ENCODE results near the gene PTPRG. TPM values are rescaled to one million over a fixed set of nuclear protein-coding genes. Genes with fewer than 3 reads are reported as not detected.

PTPRG gene
- total and polyA plus RNA-seq, 2 donors (not counting 1 experiment from before 2014, with no cell fraction given) = 67.0 to 97.9 TPM

DNA sequence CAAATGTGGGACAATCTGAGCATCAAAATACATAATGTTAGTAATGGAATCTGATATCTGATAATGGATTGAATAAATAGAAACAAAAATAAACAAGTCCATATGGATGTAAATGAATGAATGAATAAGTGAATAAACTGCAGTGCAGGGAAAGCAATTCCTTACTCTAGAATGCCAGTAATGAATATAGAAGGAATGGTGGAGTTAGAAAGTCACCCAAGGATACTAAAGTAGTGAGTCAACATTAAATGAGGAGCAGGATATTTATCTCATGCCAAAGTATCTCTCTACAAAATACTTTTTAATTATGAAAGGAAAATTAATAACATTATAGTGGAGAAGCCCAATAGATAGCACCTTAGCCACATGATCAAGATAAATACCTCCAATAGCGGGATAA is 511.7 kb downstream of the PTPRG start:
- H3K4me2 ChIP-seq (ENCODE audit: extremely low read depth, insufficient read depth, low read length) = no peak overlapping the region
- H2AFZ ChIP-seq (ENCODE audit: low read length) = no peak overlapping the region
- no peak overlapping the region for H3K4me3 ChIP-seq (replicated peaks in 1 of 4; ENCODE audit: control extremely low read depth in 1 of 4, insufficient read depth in 1 of 4, low read depth in 3 of 4, low read length in 4 of 4)
- H3K9me3 ChIP-seq (ENCODE audit: control insufficient read depth, insufficient read depth, low read depth, low read length) = no peaks in the 10 kb centered on the region
- DNase-seq (ENCODE audit: low read depth in 2 of 2) = no peak
- H3K9ac ChIP-seq (ENCODE audit: insufficient read depth, low read length) = no peak overlapping the region
- no peaks in the 10 kb centered on the region for H4K20me1 ChIP-seq (ENCODE audit: control insufficient read depth, extremely low read depth, insufficient read depth, low read length)
- H3K27me3 ChIP-seq (ENCODE audit: control insufficient read depth, insufficient read depth, low read length) = no peaks in the 10 kb centered on the region
- H3K79me2 ChIP-seq (ENCODE audit: control insufficient read depth, insufficient read depth, low read length) = no peaks in the 10 kb centered on the region
- no peak for TF ChIP-seq EZH2 (IDR thresholded peaks at IDR 0.05; ENCODE audit: low read length, missing control alignments)
- TF ChIP-seq, protein P1, sequence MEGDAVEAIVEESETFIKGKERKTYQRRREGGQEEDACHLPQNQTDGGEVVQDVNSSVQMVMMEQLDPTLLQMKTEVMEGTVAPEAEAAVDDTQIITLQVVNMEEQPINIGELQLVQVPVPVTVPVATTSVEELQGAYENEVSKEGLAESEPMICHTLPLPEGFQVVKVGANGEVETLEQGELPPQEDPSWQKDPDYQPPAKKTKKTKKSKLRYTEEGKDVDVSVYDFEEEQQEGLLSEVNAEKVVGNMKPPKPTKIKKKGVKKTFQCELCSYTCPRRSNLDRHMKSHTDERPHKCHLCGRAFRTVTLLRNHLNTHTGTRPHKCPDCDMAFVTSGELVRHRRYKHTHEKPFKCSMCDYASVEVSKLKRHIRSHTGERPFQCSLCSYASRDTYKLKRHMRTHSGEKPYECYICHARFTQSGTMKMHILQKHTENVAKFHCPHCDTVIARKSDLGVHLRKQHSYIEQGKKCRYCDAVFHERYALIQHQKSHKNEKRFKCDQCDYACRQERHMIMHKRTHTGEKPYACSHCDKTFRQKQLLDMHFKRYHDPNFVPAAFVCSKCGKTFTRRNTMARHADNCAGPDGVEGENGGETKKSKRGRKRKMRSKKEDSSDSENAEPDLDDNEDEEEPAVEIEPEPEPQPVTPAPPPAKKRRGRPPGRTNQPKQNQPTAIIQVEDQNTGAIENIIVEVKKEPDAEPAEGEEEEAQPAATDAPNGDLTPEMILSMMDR (conservative IDR thresholded peaks at IDR 0.05 in 1 of 2, IDR thresholded peaks at IDR 0.05 in 1 of 2; ENCODE audit: low read depth in 1 of 2, low read length in 2 of 2) = no peak
- no peak overlapping the region for H3K27ac ChIP-seq (ENCODE audit: insufficient read depth, low read length)
- H3K36me3 ChIP-seq (ENCODE audit: control insufficient read depth, insufficient read depth, low read length) = no peaks in the 10 kb centered on the region
- no peaks in the 10 kb centered on the region for H3K4me1 ChIP-seq (ENCODE audit: control insufficient read depth, extremely low read depth, insufficient read depth, low read length)

DNA sequence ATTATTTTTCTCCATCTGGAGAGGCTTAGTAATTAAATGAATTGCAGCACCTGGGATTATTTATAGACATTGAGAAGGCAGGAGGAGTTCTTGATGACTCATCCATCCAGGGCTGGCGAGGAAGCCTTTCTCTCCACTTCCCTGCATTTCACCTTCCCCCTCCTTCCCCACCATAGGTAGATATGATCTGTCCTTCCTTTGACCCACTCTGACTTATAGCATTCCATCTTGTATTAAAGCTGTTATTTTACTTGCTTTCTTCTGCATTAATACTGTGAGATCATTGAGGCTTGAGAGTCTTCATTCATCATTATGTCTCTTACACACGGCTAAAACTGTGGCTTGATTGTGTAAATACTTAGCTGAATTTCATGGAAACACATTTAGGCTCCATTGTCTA is 523.2 kb downstream of the PTPRG start:
- Histone ChIP-seq H3K27ac (ENCODE audit: insufficient read depth, low read length) (no peak overlapping the region), H4K20me1 (ENCODE audit: control insufficient read depth, extremely low read depth, insufficient read depth, low read length) (no peaks in the 10 kb centered on the region), H3K4me2 (ENCODE audit: extremely low read depth, insufficient read depth, low read length) (no peak overlapping the region), H3K36me3 (ENCODE audit: control insufficient read depth, insufficient read depth, low read length) (no peaks in the 10 kb centered on the region), H3K4me3 (replicated peaks in 1 of 4; ENCODE audit: control extremely low read depth in 1 of 4, insufficient read depth in 1 of 4, low read depth in 3 of 4, low read length in 4 of 4) (no peak overlapping the region), H3K79me2 (ENCODE audit: control insufficient read depth, insufficient read depth, low read length) (no peaks in the 10 kb centered on the region), H3K9ac (ENCODE audit: insufficient read depth, low read length) (no peak overlapping the region), H3K4me1 (ENCODE audit: control insufficient read depth, extremely low read depth, insufficient read depth, low read length) (no peaks in the 10 kb centered on the region), H2AFZ (ENCODE audit: low read length) (no peak overlapping the region), H3K9me3 (ENCODE audit: control insufficient read depth, insufficient read depth, low read depth, low read length) (no peaks in the 10 kb centered on the region), H3K27me3 (ENCODE audit: control insufficient read depth, insufficient read depth, low read length) (no peaks in the 10 kb centered on the region)
- no peak for TF ChIP-seq EZH2 (IDR thresholded peaks at IDR 0.05; ENCODE audit: low read length, missing control alignments)
- TF ChIP-seq, protein P1 (conservative IDR thresholded peaks at IDR 0.05 in 1 of 2, IDR thresholded peaks at IDR 0.05 in 1 of 2; ENCODE audit: low read depth in 1 of 2, low read length in 2 of 2) = no peak
- peak in 1 of 2 donors; percentile 80 for DNase-seq (ENCODE audit: low read depth in 2 of 2)

DNA sequence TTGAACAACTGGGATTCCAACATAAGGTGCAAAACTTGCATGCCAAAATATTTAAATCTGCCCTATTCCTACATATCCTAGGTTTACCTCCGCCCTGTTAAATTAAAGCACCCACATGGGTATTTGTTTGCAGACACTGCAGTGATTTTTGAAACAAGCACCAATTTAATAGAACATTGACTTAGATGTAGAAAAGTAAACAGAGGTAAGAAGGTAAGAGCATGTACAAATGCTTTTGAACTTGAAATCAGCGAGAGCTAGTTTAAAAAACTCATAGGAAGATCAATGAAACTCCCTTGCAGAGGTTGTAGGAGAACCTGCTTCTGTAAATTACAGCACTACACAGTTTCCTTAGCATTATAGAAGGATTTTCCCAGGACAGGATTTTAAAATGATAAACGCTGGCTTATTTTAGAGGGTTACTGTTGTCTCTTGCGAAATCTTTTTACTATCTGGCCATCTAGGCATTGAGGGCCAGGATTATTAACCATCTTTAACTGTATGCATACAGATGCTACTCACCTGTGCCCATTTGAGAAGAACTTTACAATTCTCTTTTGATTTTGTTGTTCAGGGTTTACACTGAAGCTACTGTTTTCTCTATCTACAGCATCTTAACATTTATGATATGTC is 527.2 kb downstream of the PTPRG start:
- H3K36me3 ChIP-seq (ENCODE audit: control insufficient read depth, insufficient read depth, low read length) = no peaks in the 10 kb centered on the region
- H3K27me3 ChIP-seq (ENCODE audit: control insufficient read depth, insufficient read depth, low read length) = no peaks in the 10 kb centered on the region
- TF ChIP-seq, protein P1 (conservative IDR thresholded peaks at IDR 0.05 in 1 of 2, IDR thresholded peaks at IDR 0.05 in 1 of 2; ENCODE audit: low read depth in 1 of 2, low read length in 2 of 2) = no peak
- no peak for TF ChIP-seq EZH2 (IDR thresholded peaks at IDR 0.05; ENCODE audit: low read length, missing control alignments)
- no peaks in the 10 kb centered on the region for H3K9me3 ChIP-seq (ENCODE audit: control insufficient read depth, insufficient read depth, low read depth, low read length)
- H3K27ac ChIP-seq (ENCODE audit: insufficient read depth, low read length) = no peak overlapping the region
- H3K4me3 ChIP-seq (replicated peaks in 1 of 4; ENCODE audit: control extremely low read depth in 1 of 4, insufficient read depth in 1 of 4, low read depth in 3 of 4, low read length in 4 of 4) = no peak overlapping the region
- H3K79me2 ChIP-seq (ENCODE audit: control insufficient read depth, insufficient read depth, low read length) = no peaks in the 10 kb centered on the region
- H2AFZ ChIP-seq (ENCODE audit: low read length) = no peak overlapping the region
- no peak overlapping the region for H3K9ac ChIP-seq (ENCODE audit: insufficient read depth, low read length)
- H3K4me2 ChIP-seq (ENCODE audit: extremely low read depth, insufficient read depth, low read length) = no peak overlapping the region
- H3K4me1 ChIP-seq (ENCODE audit: control insufficient read depth, extremely low read depth, insufficient read depth, low read length) = no peaks in the 10 kb centered on the region
- no peak for DNase-seq (ENCODE audit: low read depth in 2 of 2)
- H4K20me1 ChIP-seq (ENCODE audit: control insufficient read depth, extremely low read depth, insufficient read depth, low read length) = no peaks in the 10 kb centered on the region
